CD4-positive, alpha-beta T cell (primary cell): ENCODE measurements around the gene CETN3. TPM values are rescaled to one million over a fixed set of nuclear protein-coding genes. Genes with fewer than 3 reads are reported as not detected.

Experiments
- ATAC-seq: fragments of 200-7000 bp; cut with Tn5 transposase; one replicate; pipeline ENCODE4 v1.10.0; 2022; ENCODE audit warnings: mild to moderate bottlenecking; ENCODE audit not compliant: poor library complexity
- CTCF ChIA-PET: fragments of 350-600 bp; sonication (Branson Sonifier 250); formaldehyde crosslinking; loops from one replicate; lab custom pipeline; 2021; ENCODE audit warnings: antibody characterized with exemption, inconsistent platforms; lab: Charles Lee
- POLR2A ChIA-PET: fragments of 350-600 bp; sonication (Branson Sonifier 250); formaldehyde crosslinking; loops from one replicate; lab custom pipeline; 2021; ENCODE audit warnings: antibody characterized with exemption, inconsistent platforms; lab: Charles Lee
- DNase-seq, 14 experiments: peaks; one replicate each; pipeline ENCODE4 v3.0.0-alpha.2; 2013 to 2020; ENCODE audit warnings: mixed read lengths in 2 of 14
- H3K27ac ChIP-seq, 2 donors: one replicate each; pipeline versions ENCODE4 v1.5.1 to v1.7.0; 2013; ENCODE audit warnings: low read length in 2 of 2, low read depth in 1 of 2, mild to moderate bottlenecking in 1 of 2
- H3K27me3 ChIP-seq, 2 experiments: 1 replicate in 1 of 2; 2 replicates in 1 of 2; pipeline versions ENCODE4 v1.6.1 to v1.7.0; 2013; ENCODE audit warnings: low read length in 2 of 2, control low read depth in 1 of 2, mild to moderate bottlenecking in 1 of 2, moderate library complexity in 1 of 2; ENCODE audit not compliant: insufficient read depth in 2 of 2, control insufficient read depth in 1 of 2
- H3K36me3 ChIP-seq: one replicate; pipeline ENCODE4 v1.6.1; 2013; ENCODE audit warnings: low read length, control low read depth; ENCODE audit not compliant: insufficient read depth
- H3K4me1 ChIP-seq: one replicate; pipeline ENCODE4 v1.6.1; 2013; ENCODE audit warnings: low read length, control low read depth; ENCODE audit not compliant: insufficient read depth
- H3K4me3 ChIP-seq: one replicate; pipeline ENCODE4 v1.5.1; 2013; ENCODE audit warnings: mild to moderate bottlenecking, low read length, moderate library complexity
- H3K9me3 ChIP-seq, 2 experiments: 1 replicate in 1 of 2; 2 replicates in 1 of 2; pipeline versions ENCODE4 v1.6.1 to v1.7.0; 2013; ENCODE audit warnings: low read length in 2 of 2, mild to moderate bottlenecking in 2 of 2, control low read depth in 1 of 2, moderate library complexity in 1 of 2; ENCODE audit not compliant: control insufficient read depth in 1 of 2, insufficient read depth in 1 of 2
- H3K27ac Mint-ChIP-seq: one replicate; pipeline ENCODE4 v1.8.0; 2020; ENCODE audit warnings: mixed read lengths
- H3K27me3 Mint-ChIP-seq: one replicate; pipeline ENCODE4 v1.8.0; 2021; ENCODE audit warnings: mixed read lengths
- H3K36me3 Mint-ChIP-seq: one replicate; pipeline ENCODE4 v1.8.0; 2021; ENCODE audit warnings: low read depth, mixed read lengths
- H3K4me1 Mint-ChIP-seq: one replicate; pipeline ENCODE4 v1.8.0; 2021; ENCODE audit warnings: low read depth, mixed read lengths
- H3K4me3 Mint-ChIP-seq: one replicate; pipeline ENCODE4 v1.8.0; 2020; ENCODE audit warnings: mild to moderate bottlenecking, mixed read lengths
- H3K9me3 Mint-ChIP-seq: one replicate; pipeline ENCODE4 v1.8.0; 2020; ENCODE audit warnings: mixed read lengths
- intact Hi-C, 2 experiments: fragments of 100-400 bp; cut with DNase I in 1 of 2; cut with micrococcal nuclease in 1 of 2; formaldehyde crosslinking; loops; one replicate each; pipeline versions ENCODE4 v1.15.1 to v1.9.0; 2023 to 2025; cut with DNase I, micrococcal nuclease
- total RNA-seq, 174 experiments: library from RNA in 2 of 174; stranded (reverse) in 2 of 174; gene quantifications; one replicate each; pipeline ENCODE4 v1.2.3 and lab custom pipeline; 2021 to 2026
- TF ChIP-seq, protein P1 (sequence below): fragments of 200-600 bp; IDR thresholded peaks from one replicate; pipeline ENCODE4 v1.8.0; 2022; ENCODE audit warnings: antibody characterized with exemption, mild to moderate bottlenecking

Gene CETN3
- total RNA-seq, 2 experiments from 2014 or later, result 3.2 to 4.9 TPM

DNA sequence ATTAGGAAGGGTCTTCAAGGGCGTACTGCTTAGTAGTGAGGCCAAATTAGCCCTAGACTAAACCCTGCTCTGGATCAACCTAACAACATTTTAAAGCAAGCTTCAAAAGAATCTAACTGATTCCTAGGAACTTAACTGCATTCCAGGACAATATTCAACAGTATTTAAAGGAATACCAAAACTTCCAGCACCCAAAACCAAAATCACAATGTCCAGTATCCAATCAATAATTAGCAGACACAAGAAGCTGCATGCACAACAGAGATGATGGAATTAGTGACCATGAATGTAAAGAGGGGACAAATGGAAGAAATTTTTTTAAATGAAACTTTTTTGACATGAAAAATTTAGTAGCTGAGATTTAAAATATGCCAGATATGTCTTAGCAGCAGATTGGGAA, 53.9 kb downstream of the CETN3 start:
- intact Hi-C loops, result no loop called here
- Mint-ChIP-seq H3K36me3 (no peaks in the 10 kb centered on the region), H3K27ac (no peak overlapping the region), H3K4me1 (no peaks in the 10 kb centered on the region), H3K9me3 (no peaks in the 10 kb centered on the region), H3K4me3 (no peak overlapping the region), H3K27me3 (peaks cover 28% of the 10 kb centered on the region)
- Histone ChIP-seq H3K27ac (no peak overlapping the region), H3K36me3 (no peaks in the 10 kb centered on the region), H3K27me3 (no peaks in the 10 kb centered on the region), H3K4me3 (no peak overlapping the region), H3K4me1 (no peaks in the 10 kb centered on the region), H3K9me3 (no peaks in the 10 kb centered on the region)
- POLR2A ChIA-PET, result no interaction called here
- TF ChIP-seq, protein P1, sequence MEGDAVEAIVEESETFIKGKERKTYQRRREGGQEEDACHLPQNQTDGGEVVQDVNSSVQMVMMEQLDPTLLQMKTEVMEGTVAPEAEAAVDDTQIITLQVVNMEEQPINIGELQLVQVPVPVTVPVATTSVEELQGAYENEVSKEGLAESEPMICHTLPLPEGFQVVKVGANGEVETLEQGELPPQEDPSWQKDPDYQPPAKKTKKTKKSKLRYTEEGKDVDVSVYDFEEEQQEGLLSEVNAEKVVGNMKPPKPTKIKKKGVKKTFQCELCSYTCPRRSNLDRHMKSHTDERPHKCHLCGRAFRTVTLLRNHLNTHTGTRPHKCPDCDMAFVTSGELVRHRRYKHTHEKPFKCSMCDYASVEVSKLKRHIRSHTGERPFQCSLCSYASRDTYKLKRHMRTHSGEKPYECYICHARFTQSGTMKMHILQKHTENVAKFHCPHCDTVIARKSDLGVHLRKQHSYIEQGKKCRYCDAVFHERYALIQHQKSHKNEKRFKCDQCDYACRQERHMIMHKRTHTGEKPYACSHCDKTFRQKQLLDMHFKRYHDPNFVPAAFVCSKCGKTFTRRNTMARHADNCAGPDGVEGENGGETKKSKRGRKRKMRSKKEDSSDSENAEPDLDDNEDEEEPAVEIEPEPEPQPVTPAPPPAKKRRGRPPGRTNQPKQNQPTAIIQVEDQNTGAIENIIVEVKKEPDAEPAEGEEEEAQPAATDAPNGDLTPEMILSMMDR, result no peak
- no peak for DNase-seq
- no peak for ATAC-seq
- CTCF ChIA-PET, result interaction anchor here (1.0 kb wide), 1 partner anchor 10 kb away, joined by 3 read pairs; no protein-coding TSS in a partner anchor

- POLR2A ChIA-PET, result no interaction called here
- Mint-ChIP-seq H3K36me3 (no peaks in the 10 kb centered on the region), H3K4me3 (no peak overlapping the region), H3K27ac (no peak overlapping the region), H3K4me1 (no peaks in the 10 kb centered on the region), H3K9me3 (no peaks in the 10 kb centered on the region), H3K27me3 (peaks cover 29% of the 10 kb centered on the region)
- intact Hi-C loops, result no loop called here
- DNase-seq, result no peak
- ATAC-seq, result no peak
- CTCF ChIA-PET, result no interaction called here
- H3K27me3 ChIP-seq, result no peaks in the 10 kb centered on the region
- TF ChIP-seq, protein P1, result no peak
- no peaks in the 10 kb centered on the region for H3K36me3 ChIP-seq
- no peak overlapping the region for H3K4me3 ChIP-seq
- H3K27ac ChIP-seq, result no peak overlapping the region
- no peaks in the 10 kb centered on the region for H3K4me1 ChIP-seq
- no peaks in the 10 kb centered on the region for H3K9me3 ChIP-seq
Measured at GRCh38 chr5:90353254-90353653, 56.3 kb downstream of the CETN3 start.

- POLR2A ChIA-PET, result no interaction called here
- Histone ChIP-seq H3K9me3 (no peaks in the 10 kb centered on the region), H3K27ac (no peak overlapping the region), H3K36me3 (no peaks in the 10 kb centered on the region), H3K4me3 (no peak overlapping the region), H3K4me1 (no peaks in the 10 kb centered on the region), H3K27me3 (no peaks in the 10 kb centered on the region)
- H3K4me1 Mint-ChIP-seq, result no peaks in the 10 kb centered on the region
- no peak for DNase-seq
- CTCF ChIA-PET, result no interaction called here
- no peak overlapping the region for H3K4me3 Mint-ChIP-seq
- H3K27me3 Mint-ChIP-seq, result peaks cover 34% of the 10 kb centered on the region
- no peak for ATAC-seq
- intact Hi-C loops, result no loop called here
- H3K9me3 Mint-ChIP-seq, result no peaks in the 10 kb centered on the region
- H3K27ac Mint-ChIP-seq, result no peak overlapping the region
- H3K36me3 Mint-ChIP-seq, result no peaks in the 10 kb centered on the region
- TF ChIP-seq, protein P1, result no peak
Measured at GRCh38 chr5:90351101-90351500, 58.5 kb downstream of the CETN3 start.
